Jurkat, Clone E6-1 (cell line): ENCODE data around the gene NRP1.
A peak's percentile ranks its signal among the peaks of the same experiment; 100 is the strongest.

ENCODE experiments used
- DNase-seq: peaks from one replicate; pipeline ENCODE4 v3.0.0-alpha.2; 2011; ENCODE audit warnings: low read depth, low spot score
- H3K4me3 ChIP-seq: 2 replicates; pipeline ENCODE4 v1.5.1; 2011; ENCODE audit warnings: mild to moderate bottlenecking, low read length, control low read depth, moderate library complexity

NRP1 gene

GRCh38 chr10:33180390-33180789, 154.1 kb downstream of the NRP1 start:
- no peak for DNase-seq
- no peak overlapping the region for H3K4me3 ChIP-seq

GRCh38 chr10:33179067-33179466, 155.4 kb downstream of the NRP1 start:
- no peak overlapping the region for H3K4me3 ChIP-seq
- no peak for DNase-seq

DNA sequence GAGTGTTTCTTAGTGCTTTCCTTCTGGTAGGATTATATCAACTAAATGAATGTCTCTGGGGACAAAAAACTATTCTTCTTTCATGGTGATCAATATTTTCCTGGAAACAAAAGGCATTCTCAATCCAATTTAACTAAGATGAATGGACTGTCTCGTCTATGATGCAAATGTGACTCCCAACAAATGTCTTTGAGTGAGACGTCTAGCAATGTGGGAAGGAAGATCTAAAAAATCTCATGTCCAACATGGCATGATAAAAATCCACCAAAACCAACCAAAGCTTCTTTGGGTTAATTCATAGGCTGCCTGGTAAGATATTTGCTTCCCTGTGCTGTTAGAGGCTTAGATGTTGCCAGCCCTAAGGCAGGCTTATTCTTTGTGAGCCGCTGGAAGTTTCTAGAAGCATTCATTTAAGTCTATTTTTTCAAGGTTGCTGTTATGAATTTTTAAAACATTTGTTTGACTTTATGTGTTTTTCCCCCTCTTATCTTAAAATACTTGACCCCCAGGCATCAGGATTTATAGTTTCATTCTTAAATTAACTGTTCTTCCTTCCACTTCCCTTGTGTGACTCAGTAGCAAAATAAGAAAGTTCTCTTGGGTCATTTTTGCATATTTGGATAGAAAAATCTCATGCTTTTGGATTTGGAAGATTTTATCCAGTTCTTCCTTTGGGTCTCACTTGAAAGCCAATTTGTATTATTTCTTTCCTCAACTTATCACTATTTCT, 156.3 kb downstream of the NRP1 start:
- DNase-seq, result no peak
- no peak overlapping the region for H3K4me3 ChIP-seq

- no peak overlapping the region for H3K4me3 ChIP-seq
- no peak for DNase-seq
These were observed 157.8 kb downstream of the NRP1 start for GRCh38 chr10:33176688-33177087.

- no peak for DNase-seq
- H3K4me3 ChIP-seq, result no peak overlapping the region
These were observed 159.6 kb downstream of the NRP1 start for GRCh38 chr10:33174674-33175434.

GRCh38 chr10:33165911-33166310, 168.6 kb downstream of the NRP1 start:
- no peak overlapping the region for H3K4me3 ChIP-seq
- DNase-seq, result no peak

GRCh38 chr10:33164060-33164709, 170.3 kb downstream of the NRP1 start:
- H3K4me3 ChIP-seq, result no peak overlapping the region
- DNase-seq, result no peak

DNA sequence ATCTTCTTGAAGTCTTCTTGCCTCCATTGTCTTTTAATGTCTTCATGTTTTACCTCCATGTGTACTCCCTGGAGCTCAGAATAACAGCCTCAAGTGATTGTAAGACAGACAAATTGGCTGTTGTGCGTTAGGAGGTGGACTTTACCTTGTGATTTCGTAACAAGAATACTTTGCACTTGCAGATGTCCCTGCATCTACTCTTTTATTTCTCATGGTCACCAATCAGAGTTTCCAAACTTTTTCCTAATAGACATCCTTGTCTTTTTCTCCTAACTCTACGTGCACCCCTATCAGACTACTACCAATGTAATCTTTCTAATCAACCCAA, 172.3 kb downstream of the NRP1 start:
- H3K4me3 ChIP-seq, result no peak overlapping the region
- no peak for DNase-seq

DNA sequence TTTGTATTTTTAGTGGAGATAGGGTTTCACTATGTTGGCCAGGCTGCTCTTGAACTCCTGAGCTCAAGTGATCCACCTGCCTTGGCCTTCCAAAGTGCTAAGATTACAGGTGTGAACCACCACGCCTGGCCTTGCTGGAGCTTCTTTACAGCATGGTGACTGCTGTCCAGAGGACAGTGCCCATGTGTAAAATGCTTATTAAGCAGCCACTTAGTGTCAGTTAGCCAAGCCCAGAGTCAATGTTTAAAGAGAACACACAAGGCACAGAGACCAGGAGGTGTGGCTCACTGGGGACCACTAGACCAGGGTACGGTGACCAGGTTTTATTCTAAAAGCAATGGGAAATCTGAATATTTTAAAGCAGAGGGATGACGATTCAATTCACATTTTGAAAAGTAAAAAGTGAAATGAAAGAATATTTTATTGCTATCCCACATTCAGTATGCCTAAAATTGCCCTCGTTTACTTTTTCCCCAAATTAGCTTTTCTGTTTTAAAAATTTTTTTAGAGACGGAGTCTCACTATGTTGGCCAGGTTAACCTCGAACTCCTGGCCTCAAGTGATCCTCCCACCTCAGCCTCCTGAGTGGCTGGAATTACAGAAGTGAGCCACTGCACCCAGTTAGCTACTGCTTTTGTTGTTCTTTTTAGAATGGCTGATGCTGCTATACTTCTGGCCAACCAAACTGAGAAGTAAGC, 172.8 kb downstream of the NRP1 start:
- no peak overlapping the region for H3K4me3 ChIP-seq
- no peak for DNase-seq

DNA sequence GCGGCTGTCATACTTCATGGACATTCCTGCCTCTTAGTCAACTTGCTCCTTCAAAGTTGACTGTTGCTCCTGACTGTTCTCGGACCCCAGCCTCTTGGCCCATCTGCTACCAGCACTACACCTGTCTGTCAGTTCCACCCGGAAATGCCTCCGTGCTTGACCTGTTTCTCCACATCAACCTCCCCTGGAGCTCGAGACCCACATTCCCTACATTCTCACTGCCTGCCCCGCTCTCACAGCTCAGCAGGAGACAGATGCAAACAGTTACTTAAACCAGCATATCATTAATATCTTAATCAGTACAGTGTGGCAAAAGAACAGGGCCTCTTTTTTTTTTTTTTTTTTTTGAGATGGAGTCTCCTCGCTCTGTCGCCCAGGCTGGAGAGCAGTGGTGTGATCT, 174.3 kb downstream of the NRP1 start:
- no peak for DNase-seq

GRCh38 chr10:33157103-33157502, 177.4 kb downstream of the NRP1 start:
- DNase-seq, result no peak
- no peak overlapping the region for H3K4me3 ChIP-seq

More for the DNA sequence above, 174.3 kb downstream of the NRP1 start:
- H3K4me3 ChIP-seq, result no peak overlapping the region

- DNase-seq, result peak; percentile 56
- H3K4me3 ChIP-seq, result no peak overlapping the region
These were observed 178.5 kb downstream of the NRP1 start for GRCh38 chr10:33155720-33156638.

DNA sequence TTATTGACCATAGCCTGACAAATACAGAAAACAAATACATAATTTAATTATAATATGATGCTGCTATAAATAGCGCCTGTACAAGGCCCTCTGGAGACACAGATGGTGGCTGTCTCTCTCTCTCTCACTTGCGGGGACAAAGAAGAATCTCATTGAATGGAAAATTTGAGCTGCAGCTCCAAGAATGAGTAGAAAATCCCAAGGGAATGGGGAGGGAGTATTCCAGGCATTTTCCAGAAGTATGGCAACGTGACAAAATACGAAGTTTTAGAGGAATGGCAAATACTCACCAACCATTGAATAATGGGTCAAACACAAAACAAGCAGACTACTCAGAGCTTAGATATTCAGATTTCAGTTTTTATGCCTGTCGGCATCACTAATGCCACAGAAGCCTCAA, 179.9 kb downstream of the NRP1 start:
- no peak overlapping the region for H3K4me3 ChIP-seq
- DNase-seq, result no peak

- DNase-seq, result no peak
- H3K4me3 ChIP-seq, result no peak overlapping the region
These were observed 180.5 kb downstream of the NRP1 start for GRCh38 chr10:33153968-33154327.

DNA sequence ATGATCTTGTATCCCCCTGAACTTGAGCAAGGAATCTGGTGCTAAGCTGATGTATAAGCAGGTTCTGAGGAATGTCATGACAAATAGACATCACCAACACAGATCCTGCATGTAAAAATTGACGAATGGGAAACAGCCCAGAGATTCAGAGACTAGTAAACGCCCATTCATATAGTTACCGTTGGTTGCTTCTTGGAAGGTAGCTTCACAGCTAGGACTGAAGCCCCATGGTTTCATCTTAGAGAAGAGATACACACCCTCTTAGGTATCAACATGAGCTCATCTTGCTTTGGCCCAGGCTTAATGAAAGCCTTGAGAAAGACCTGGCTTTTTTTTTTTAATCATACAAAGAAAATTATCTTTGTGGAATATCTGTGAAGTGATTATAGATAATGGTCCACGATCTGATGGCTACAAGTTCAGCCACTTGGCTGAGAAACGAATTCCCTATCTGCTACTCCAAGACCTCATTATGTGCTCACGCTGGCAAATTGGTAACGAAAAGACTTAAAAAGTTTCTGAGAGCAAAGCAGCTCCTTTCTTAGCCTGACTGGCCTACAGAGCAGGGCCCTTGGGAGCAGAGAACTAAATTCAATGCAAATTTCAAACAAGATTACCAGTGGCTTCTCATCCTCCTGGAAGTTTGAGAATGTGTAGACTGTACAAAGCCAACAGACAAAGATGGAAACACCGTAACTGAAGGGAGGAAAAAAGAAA, 181.1 kb downstream of the NRP1 start:
- no peak for DNase-seq
- H3K4me3 ChIP-seq, result no peak overlapping the region

DNA sequence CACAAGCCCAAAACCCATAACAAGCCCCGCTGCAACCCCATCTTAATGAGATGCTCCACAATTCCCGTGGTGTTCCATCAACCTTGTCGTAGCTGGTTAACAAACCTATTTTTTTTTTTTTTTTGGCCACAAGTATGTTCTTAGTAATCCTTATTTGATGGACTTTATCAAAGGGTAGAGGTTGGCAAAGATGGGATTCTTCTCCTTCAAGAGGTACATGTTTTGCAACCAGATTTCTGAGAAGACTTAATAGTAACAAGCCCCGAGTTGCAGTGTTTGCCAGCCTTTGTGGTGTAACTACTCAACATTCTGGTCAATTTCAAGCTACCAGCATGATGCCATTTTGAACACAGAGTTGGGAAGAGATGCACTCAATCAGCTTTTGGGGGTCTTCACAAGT, 181.7 kb downstream of the NRP1 start:
- DNase-seq, result no peak

DNA sequence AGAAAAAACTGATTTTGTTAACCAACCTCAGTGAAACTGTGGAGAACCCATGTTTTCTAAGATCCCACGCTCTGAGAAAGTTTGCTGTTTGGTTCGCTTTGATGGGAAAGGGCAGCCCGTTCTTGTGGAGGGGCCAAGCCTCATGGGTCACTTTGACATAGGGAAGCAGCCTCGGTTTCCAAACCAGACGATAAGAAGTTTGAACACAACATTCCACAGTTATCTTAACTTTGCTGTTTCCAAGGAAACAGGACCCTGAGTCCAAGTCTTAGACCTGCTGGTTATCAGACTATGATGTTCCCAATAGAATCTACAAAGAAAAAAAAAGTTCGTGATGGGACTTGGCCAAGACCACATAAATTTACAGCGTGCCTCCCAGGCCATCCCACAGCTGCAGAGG, 182.3 kb downstream of the NRP1 start:
- H3K4me3 ChIP-seq, result no peak overlapping the region
- no peak for DNase-seq

More for the DNA sequence above, 181.7 kb downstream of the NRP1 start:
- H3K4me3 ChIP-seq, result no peak overlapping the region

GRCh38 chr10:33151344-33151864, 183.1 kb downstream of the NRP1 start:
- no peak overlapping the region for H3K4me3 ChIP-seq
- no peak for DNase-seq
